T-helper 1 cell (primary cell): ENCODE results near the gene GPC5.
"Not testable (repeated sequence)": the region's sequence is repeated elsewhere in the genome, so short reads cannot be mapped to it uniquely, and the experiment has no call there.

ENCODE experiments used
- DNase-seq, 5 donors: peaks; one replicate each; pipeline ENCODE4 v3.0.0-alpha.2; 2012 to 2020

The GPC5 gene

DNA sequence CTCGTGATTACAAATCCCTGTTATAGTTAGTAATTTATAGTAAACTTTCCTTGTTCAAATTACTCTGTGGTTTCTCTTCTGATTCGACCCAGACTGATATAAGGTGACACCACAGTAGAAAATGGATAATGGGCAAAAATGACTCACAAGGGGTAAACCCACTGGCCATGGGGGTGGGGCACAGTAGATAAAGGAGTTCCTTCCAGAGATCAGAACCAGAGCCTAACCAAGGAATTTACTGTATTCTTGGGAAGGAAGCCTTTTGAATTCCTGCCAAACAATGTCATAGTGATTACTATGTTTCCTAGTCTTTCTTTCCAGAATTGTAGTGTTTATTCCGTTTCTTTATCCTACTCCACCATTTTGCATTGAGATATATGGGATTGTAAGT lies 29.0 kb upstream of the GPC5 start:
- no peak for DNase-seq

DNA sequence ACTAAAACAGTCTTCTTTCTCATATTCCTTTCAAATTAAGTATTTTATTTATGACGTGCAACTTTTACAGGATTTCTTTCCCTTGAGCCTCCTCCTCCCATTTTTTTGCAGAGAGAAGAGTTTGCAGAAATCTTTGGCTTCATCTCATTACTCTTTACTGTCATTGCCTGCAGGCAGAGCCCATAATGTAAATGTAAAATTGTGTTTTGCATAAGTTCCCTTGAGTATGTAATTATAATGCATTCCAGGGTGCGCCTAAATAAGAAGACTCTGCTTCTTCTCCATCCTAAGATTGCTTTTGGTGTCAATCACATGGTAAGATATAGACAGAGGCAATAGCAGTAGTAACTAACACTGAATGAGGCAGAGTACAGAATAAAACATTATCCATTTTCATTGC lies 27.9 kb upstream of the GPC5 start:
- no peak for DNase-seq

DNA sequence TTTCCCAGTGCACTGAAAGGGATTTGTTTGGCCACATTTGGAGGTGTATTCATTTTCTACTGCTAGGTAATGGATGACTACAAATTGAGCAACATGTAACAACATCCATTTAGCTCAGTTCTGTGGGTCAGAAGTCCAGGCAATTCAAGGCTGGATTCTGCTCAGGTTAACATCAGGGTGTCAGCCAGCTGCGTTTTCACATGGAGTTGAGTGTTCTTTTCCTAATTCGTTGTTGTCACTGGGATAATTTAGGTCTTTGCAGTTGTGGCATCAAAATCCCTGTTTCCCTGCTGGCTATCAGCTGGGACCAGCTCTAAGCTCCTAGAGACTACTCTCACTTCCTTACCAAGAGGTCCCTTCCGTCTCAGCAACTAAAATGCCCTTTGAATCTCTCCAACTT lies 25.5 kb upstream of the GPC5 start:
- DNase-seq: no peak

DNA sequence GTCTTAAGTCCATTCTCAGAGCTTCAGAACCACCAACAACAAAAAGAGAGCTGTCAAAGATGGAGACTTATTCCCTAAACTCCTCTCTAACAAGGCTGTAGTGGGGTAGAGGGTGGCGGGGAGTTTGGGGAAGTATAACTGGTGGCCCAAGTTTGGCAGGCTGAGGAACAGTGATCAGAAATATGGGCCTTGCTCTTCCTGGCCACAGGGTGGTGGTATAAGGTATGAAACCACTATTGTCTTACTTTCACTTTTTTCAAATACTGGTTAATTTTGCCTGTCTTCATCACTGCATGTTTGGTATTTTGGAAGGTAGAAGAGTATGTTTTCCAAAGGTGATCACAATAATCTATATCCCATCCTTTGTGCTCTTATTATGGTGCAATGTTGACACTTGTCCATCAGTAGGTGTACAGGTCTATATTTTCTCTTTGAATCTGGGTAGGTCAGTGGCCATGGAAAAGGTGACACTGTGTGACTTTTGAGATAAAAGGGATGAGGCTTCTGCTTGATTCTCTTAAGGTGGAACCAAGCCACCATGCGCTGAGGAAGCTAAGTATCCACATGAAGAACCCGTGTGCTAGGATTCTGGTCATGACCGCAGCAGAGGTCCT lies 23.2 kb upstream of the GPC5 start:
- peak in 1 of 5 donors; percentile 22 for DNase-seq

DNA sequence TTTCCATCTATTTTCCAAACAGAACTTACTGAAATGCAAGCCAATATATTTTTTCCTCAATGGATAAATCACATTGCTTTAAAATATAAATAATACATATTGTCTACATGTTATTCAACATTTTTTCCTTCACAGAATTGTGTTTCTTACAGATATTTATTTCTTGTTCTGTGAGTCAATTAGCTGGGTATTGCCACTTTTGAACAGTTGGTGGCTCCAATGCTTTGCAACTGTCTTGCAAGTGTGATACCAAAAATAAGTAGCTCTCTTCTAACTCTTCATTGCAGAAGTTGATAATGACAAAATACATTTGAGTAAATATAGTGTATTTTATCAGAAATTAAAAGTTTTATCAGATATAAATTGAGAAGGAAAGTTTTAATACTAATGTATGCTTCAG lies 17.1 kb upstream of the GPC5 start:
- DNase-seq: no peak

DNA sequence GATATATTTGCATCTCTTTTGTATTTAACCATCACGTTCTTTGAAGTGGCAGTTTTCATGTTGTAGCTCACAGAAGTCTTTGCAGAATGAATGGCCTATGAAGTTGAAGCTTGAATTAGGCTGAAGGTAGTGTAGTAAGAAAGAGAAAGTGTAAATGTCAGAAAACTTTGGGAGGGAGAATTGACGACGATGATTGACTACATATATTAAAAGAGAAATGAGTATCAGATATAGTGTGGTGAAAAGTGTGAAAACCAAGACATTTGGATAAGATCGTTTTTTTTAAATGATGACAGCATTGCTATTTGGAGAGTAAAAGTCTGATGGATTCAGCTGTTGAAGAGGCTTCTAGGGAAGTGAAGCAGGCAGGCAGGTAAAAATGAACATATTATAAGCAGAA lies 14.6 kb upstream of the GPC5 start:
- DNase-seq: no peak

DNA sequence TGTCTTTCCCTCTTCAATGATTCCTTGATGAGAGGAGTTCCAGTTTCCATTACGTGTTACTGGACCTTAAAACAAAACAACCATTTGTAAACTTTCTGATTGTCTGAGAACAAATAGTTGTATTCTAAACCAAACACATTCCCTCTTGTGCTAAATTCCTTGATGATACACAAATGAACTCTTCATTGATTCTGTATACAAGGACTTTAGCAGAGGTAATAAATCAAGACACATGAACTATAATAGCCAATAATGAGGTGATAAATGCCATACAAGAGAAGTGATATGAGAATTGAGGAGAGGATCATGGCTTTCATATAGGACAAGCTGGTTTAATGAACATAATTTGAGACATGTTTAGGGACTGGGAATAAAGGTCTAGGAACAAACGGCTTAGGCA lies 13.5 kb upstream of the GPC5 start:
- DNase-seq: no peak

DNA sequence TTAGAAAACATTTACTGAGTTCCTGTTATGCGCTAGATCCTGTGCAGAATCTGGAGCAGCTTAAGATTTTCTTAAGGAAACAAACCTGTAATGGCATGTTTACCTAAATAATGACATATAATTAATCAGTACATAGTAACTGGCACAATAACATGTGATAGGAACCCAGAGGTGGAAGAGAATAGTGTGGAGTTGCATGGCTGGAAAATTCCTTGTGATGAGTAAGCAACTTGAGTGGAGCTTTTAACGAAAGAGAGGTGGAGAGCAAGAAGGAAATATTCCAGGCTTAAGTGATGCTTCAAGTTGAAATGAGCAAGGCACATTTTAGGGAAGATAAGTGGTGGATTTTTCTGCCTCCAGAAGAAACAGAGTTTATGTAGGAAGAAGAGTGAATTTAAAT lies 9.2 kb upstream of the GPC5 start:
- no peak for DNase-seq

DNA sequence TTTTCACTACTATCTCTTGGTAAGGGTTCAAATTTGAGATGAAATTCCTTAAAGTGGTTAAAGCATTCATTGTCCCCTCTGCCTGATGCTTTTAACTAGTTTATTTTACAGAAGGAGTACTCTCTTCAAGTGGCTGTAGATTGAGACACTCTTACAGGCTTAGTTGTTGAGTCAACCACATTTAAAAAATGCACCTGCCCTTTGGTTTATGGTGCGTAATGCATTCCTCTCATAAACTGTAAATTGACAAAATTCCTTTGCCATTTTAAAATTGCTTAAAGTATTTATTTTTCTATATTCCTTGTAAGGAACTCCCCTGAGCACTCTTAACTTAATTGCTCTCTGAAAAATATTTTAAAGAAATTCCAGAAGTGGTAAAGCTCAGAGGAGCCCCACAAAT lies 826 bp upstream of the GPC5 start:
- no peak for DNase-seq

DNA sequence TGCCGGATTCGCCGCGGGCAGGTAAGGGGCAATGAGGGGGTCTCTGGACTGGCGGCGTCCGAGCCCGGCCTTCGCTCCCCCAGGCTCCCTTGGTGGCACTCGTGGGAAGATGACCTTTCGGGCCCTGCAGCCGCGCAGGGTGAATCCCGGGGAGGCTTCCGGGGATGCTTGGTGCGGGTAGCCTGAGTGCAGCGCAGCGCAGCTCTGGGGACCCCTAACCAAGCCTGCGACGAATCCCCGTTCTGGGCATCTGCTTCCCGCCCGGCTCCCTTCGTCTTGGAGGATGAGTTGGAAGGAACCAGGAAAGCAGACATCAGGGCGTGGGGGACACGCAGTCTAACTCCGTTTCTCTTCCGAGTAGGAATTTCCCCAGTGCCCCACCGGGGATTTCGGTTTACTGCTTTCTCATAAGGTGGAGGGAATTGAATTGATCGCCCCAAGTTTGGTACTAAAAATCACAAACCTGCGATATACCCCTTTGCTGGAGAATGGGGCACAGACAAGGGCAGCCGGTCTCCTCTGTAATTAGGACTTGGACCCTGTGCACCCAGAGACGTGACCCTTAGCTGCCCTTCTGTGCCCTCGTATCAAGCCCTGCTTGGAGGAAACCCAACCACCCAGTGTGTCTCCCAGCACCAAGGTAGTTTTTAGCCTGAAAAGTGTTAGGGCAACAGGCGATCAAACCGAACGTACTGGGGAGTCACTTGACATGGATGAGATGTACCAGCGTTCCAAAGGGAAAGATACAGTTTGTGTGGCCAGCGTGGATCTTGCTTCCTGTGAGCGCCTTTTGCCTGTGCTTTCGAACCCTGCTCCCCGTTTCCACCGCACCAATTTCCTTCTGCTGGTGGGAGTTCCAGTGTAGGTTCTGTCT lies 1.0 kb downstream of the GPC5 start:
- DNase-seq: peak in 2 of 5 donors; percentile 7 to 16

DNA sequence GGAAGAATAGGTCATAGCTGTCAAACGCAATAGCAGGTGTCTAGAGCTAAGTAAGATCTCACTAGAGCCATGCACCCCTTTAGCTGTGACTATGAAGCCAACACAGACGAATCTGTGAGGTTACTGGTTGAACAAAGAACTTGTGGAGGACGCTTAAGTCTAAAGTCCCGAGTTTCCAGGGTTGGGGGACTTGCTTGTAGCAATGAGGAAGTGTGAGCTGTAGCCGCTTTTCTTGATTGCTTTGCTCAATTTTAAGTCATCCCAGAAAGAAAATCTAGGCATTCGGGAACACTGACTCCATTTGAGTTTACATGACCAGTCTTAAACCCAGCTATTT lies 1.6 kb downstream of the GPC5 start:
- DNase-seq: no peak

DNA sequence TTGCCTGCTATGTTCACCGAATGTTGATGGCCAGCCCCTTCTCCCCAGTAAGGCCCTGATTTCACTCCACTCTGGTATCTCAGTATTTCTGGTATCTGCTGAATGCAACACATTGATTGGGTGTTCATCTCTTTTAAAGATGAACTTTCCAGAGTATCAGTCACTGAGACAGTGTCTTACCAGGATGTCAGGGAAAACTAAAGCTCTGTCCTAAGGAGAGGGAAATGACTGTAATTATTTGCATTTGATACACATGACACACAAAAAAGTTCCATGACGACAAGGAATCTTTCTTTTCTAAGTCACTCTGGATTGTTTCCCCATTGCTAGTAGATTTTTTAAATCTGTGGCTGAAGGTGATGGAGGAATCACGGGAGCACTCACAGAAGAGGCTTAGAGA lies 2.2 kb downstream of the GPC5 start:
- no peak for DNase-seq

DNA sequence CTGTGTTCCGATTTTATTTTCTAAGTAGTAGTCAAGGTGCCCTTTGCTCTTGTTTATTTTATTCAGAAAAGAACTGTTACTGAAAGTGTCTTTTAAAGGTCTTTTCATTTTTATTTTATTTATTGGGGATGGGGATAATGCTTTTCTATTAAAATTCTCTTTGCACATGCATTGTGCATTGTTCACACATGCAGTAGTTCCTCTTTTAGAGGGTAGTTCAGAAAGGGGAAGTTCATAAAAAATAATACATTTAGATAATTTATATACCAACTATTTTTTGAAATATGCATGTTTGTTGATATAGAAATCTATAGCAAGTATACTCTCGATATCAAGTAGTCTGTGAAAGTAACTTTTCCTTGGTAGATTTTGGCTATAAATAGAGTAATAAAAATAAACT lies 3.5 kb downstream of the GPC5 start:
- DNase-seq: no peak

DNA sequence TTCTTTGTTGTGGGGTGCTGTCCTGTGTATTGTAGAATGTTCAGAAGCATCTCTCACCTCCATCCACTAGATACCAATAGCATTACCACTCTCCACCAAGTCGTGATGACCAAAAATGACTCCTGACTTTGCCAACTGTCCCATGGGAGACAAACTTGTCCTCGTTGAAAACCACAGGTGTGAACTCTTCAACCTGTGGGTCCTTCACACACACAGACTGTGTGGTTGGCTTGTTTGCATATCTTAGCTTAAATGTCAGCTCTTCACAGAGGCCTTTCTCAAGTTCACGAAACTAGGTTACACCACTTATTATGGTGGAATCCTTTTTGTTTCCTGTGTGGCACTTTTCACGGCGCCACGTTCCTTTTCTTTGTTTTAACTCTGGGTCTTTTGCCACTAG lies 6.8 kb downstream of the GPC5 start:
- DNase-seq: no peak

DNA sequence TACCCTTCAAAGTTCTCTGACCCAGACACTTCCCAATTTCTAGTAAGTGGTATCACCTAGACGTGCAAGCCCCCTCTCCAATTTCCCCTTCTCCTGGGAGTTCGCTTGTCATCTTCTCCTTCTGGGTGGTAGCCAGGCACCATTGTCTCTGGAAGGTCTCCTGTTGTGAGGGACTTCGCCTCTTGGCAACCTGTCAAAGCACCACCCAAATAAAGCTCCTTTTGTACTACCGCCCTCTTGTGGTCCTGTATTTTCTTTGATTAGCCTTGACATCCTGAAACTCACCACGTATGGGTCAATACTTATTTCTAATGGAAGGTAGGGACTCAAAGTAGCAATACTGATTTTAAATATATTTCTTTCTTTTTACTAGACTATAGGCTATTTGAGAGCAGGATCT lies 8.2 kb downstream of the GPC5 start:
- DNase-seq: peak in 1 of 5 donors; percentile 37

DNA sequence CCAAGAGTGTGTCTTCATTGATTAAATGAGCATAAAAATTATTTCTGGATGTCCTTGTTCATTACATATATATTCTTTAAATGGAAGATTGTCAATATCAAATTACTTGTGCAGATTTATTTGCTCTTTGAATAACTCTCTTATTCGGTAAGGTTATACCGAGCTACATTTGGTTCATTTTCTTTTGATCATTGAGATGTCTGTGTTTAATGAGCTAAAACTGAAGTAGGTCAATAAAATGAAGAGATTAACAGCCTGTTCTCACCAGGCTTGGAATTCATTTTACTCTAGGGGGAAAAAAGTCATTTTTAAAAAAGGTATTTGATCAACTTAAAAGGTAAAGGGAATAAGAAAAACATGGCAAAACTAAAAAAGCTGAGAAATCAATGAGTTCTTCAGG lies 10.6 kb downstream of the GPC5 start:
- DNase-seq: no peak

DNA sequence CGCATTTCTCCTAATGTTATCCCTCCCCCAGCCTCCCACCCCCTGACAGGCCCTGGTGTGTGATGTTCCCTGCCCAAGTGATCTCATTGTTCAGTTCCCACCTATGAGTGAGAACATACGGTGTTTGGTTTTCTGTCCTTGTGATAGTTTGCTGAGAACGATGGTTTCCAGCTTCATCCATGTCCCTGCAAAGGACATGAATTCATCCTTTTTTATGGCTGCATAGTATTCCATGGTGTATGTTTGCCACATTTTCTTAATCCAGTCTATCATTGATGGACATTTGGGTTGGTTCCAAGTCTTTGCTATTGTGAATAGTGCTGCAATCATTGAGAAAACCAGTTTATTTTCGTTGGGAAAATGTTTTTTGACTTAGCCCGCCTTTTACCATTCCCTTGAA lies 18.2 kb downstream of the GPC5 start:
- not testable (repeated sequence) for DNase-seq

DNA sequence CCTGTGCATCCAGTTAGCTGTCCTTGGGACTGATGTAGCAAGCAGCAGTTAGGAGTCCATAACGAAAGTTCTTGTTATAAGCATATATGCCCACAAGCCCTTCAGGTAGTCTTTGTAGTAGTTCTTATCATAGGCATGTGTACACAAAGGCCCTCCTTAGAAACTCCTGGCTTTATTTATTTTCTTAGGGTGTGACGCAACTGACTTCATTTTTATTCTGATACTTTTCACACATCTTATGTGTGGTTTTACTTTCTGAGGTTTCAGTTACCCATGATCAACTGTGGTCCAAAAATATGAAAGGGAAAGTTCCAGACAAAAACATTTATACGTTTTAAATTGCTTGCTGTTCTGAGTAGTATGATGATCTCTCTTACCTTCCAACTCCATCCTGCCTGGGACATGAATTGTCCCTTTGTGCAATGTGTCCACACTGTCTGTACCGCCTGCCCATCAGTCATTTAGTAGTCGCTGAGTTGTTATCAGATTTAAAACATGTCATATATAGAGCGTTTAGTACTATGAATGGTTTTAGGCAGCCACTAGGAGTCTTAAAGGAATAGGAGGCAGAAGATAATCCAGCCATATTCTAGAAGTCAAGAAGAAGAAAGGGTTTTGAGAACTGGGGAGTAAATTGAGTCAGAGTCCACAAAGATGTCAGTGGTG lies 19.4 kb downstream of the GPC5 start:
- no peak for DNase-seq

DNA sequence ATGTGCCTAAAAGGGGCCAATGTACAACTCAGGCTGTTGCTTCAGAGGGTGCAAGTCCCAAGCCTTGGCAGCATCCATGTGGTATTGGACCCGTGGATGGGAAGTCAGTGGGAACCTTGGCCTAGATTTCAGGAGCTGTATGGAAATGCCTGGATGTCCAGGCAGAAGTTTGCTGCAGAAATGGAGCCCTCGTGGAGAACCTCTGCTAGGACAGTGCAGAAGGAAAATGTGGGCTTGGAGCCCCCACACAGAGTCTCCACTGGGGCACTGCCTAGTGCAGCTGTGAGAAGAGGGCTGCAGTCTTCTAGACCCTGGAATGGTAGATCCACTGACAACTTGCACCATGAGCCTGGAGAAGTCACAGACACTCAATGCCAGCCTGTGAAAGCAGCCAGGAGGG lies 28.5 kb downstream of the GPC5 start:
- DNase-seq: no peak

DNA sequence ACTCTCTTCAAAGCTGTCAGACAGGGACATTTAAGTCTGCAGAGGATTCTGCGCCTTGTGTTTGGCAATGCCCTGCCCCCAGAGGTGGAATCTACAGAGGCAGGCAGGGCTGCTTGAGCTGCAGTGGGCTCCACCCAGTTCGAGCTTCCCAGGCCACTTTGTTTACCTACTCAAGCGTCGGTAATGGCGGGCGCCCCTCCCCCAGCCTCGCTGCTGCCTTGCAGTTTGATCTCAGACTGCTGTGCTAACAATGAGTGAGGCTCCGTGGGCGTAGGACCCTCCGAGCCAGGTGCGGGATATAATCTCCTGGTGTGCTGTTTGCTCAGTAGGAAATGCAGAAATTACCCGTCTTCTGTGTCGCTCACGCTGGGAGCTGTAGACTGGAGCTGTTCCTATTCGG lies 40.3 kb downstream of the GPC5 start:
- not testable (repeated sequence) for DNase-seq

DNA sequence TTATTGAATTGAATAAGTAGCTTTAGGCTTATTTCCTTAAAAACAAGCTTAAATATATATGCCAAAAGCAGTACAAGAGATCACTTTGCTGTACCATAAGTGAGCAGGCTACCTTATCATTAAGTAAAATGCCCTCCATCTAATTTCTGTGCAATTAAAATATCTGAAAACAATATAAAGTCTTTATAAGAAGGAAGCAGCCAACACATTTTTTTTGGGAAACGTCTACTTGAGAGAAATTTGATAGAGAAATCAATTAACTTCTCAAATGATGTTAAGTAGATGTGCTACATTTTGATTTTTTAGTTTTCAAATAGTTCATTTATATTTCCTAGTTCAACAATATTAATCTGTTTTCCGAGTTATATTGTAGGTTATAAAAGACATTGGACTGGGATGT lies 52.5 kb downstream of the GPC5 start:
- no peak for DNase-seq

DNA sequence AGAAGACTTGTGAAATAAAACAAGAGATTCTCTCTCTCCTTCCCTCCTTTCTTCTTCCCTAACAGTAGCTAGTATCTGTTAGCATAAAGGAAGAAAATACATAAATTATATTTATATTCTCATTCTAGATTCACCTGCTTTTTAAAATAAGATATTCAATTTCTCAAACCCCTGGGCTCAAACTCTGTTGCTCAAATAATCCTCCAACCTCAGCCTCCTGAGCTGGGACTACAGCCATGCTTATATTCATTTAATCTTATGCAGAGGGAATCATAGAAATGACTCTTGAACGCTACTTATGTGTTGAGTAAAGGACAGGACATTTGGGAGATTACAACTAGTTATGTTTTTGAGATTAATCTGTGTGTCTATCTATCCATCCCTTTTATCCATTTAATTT lies 56.2 kb downstream of the GPC5 start:
- no peak for DNase-seq

DNA sequence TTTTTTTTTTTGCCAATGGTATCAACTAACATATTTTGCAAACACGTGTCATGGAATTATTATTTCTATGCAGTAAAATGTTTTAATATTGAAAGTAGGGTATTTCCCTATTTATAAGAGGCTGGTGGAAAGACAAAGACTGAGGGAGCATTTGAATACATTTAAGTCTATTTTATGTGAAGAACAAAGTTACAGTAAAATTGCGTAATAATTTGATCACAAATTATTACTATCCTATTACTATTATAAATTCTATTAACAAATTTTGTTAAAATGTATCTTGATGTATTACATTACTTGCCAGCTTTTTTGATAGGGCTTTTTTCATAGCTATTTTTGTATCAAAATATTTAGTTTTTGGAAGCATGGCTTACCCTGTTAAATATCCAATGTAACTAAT lies 58.4 kb downstream of the GPC5 start:
- no peak for DNase-seq

DNA sequence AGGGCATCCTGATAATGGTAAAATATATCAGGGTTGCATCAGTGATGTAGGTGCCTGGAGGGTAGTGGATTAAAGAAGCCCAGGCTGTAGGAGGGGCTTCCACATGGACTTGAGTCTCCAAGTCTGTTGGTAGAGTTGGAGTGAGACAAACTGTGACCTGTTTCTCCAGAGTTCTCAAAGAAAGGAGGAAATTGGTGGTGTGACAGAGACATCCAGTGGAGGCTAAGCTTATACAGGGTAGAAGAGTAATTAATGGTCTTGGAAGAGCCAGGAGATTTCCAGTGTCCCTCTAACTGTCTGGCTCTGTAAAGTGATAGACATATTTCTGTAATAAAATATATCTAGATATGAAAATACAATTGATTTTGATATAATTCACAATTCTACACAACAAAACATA lies 61.1 kb downstream of the GPC5 start:
- DNase-seq: no peak
